Esophagus muscularis mucosa (tissue), 4 donors: ENCODE data around the gene LIMK1. TPM values are rescaled to one million over a fixed set of nuclear protein-coding genes. Genes with fewer than 3 reads are reported as not detected.

Experiments used
- DNase-seq: peaks from one replicate; pipeline ENCODE4 v3.0.0-alpha.2; 2017; ENCODE audit errors: extremely low spot score
- H3K27ac ChIP-seq, 4 donors: fragments of 200-600 bp; sonication (generic); replicated peaks in 1 of 4; 1 replicate in 3 of 4; 2 replicates in 1 of 4; pipeline ENCODE4 v1.5.1; 2016 to 2019; ENCODE audit warnings: mild to moderate bottlenecking in 1 of 4
- H3K27me3 ChIP-seq, 4 donors: fragments of 200-600 bp; sonication (generic); one replicate each; pipeline versions ENCODE4 v1.5.1 to v1.6.0; 2016 to 2019
- H3K36me3 ChIP-seq, 4 donors: fragments of 200-600 bp; sonication (generic); one replicate each; pipeline ENCODE4 v1.5.1; 2016 to 2019
- H3K4me1 ChIP-seq, 4 donors: fragments of 200-600 bp; sonication (generic); one replicate each; pipeline ENCODE4 v1.5.1; 2016 to 2019
- H3K4me3 ChIP-seq, 4 donors: fragments of 200-600 bp; sonication (generic); 1 replicate in 2 of 4; 2 replicates in 2 of 4; pipeline ENCODE4 v1.5.1; 2016 to 2019; ENCODE audit warnings: mild to moderate bottlenecking in 4 of 4, moderate library complexity in 1 of 4
- H3K9me3 ChIP-seq, 4 donors: fragments of 200-600 bp; sonication (generic); 1 replicate in 3 of 4; 2 replicates in 1 of 4; pipeline ENCODE4 v1.5.1; 2016 to 2019
- EP300 ChIP-seq: sonication (generic); formaldehyde crosslinking; IDR thresholded peaks from one replicate; pipeline ENCODE4 v1.6.1; 2017; ENCODE audit warnings: antibody characterized with exemption
- POLR2A ChIP-seq: fragments of 450-650 bp; IDR thresholded peaks from one replicate; pipeline ENCODE4 v1.6.1; 2017; ENCODE audit warnings: antibody characterized with exemption, moderate library complexity, mild to moderate bottlenecking, low read depth
- POLR2AphosphoS5 ChIP-seq, 2 donors: sonication (generic); formaldehyde crosslinking; IDR thresholded peaks; one replicate each; pipeline ENCODE4 v1.6.1; 2017; ENCODE audit warnings: antibody characterized with exemption in 2 of 2
- WGBS: methylation state at CpG from one replicate; pipeline ENCODE4 v1.1.5; 2018; 5-methylcytosine and 5-hydroxymethylcytosine counted together
- intact Hi-C: fragments of 100-400 bp; cut with DNase I; formaldehyde crosslinking; loops from one replicate; pipeline ENCODE4 v1.15.1; 2023
- total RNA-seq, 4 donors: library from RNA; depleted of rRNA; stranded (reverse); fragments of >200 nt; gene quantifications; one replicate each; pipeline versions ENCODE4 v1.1.0 to v1.2.1, GENCODE V29; 2016
- TF ChIP-seq, protein P1 (sequence below), 3 experiments: fragments of 200-600 bp in 2 of 3; fragments of 450-650 bp in 1 of 3; sonication (generic) in 2 of 3; IDR thresholded peaks; one replicate each; pipeline ENCODE4 v1.5.1; 2017 to 2019; ENCODE audit warnings: antibody characterized with exemption in 3 of 3, mild to moderate bottlenecking in 2 of 3, moderate library complexity in 1 of 3

The LIMK1 gene
- total RNA-seq, result 10 to 100 TPM in 3 of 4 donors, 1 to 10 TPM in 1; 10.0 to 19.3 (median 11.9) TPM

DNA sequence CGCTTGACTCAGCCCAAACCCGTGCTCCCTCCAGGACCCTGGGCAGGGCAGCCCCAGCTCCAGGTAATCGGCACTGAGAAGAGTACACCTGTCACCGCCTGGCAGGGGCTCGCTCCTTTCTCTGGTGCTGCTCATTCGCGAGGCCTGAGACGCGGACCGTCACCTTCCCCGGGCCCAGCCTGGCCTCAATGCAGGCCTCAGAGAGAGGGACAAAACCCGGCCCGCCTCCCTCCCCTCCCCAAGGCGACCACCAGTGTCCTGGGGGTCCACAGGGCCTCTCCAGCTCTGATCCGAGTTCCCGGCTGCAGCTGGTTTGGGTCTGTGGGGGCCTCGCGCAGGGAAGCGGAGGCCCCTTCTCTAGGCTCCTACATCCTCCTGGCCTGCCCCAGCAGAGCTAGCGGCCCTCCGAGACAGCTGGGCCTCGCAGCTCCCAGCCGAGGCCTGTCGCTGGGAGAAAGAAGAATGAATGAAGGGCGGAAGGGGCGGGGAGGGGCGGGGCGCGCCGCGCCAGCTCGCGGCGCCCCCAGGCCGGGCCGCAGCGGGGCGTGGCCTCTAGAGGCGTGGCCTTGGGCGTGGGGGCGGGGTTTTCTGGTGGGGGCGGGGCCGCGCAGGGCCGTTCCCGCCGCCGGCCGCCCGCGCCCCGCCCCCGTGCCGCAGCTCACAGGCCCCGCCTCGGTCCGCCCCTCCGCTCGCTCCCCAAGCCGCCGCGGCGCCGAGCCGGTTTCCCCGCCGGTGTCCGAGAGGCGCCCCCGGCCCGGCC is at the start of gene LIMK1:
LIMK1 (plus strand) TSS at position 688 of the 760 bp plus-strand sequence. CDS start 187 bp downstream, outside the sequence.
- H3K27me3 ChIP-seq, result peaks cover 0 to 3% (median 0%) of the 10 kb centered on the region in 4 donors
- 15% methylated on average over 12 of the region's 71 CpGs for WGBS
- DNase-seq, result no peak
- H3K36me3 ChIP-seq, result peaks cover 0 to 19% (median 1%) of the 10 kb centered on the region in 4 donors
- TF ChIP-seq, protein P1, sequence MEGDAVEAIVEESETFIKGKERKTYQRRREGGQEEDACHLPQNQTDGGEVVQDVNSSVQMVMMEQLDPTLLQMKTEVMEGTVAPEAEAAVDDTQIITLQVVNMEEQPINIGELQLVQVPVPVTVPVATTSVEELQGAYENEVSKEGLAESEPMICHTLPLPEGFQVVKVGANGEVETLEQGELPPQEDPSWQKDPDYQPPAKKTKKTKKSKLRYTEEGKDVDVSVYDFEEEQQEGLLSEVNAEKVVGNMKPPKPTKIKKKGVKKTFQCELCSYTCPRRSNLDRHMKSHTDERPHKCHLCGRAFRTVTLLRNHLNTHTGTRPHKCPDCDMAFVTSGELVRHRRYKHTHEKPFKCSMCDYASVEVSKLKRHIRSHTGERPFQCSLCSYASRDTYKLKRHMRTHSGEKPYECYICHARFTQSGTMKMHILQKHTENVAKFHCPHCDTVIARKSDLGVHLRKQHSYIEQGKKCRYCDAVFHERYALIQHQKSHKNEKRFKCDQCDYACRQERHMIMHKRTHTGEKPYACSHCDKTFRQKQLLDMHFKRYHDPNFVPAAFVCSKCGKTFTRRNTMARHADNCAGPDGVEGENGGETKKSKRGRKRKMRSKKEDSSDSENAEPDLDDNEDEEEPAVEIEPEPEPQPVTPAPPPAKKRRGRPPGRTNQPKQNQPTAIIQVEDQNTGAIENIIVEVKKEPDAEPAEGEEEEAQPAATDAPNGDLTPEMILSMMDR (IDR thresholded peaks at IDR 0.05), result no peak
- no peak for TF ChIP-seq EP300
- TF ChIP-seq POLR2A, result no peak
- no peak for TF ChIP-seq POLR2AphosphoS5 (IDR thresholded peaks at IDR 0.05)
- H3K4me3 ChIP-seq, result peak within 1 kb of the TSS; percentile 84 to 95 (median 90)
- intact Hi-C loops, result no loop called here
- H3K9me3 ChIP-seq, result no peaks in the 10 kb centered on the region
- H3K27ac ChIP-seq, result peak within 1 kb of the TSS; percentile 55 to 75 (median 63)
- H3K4me1 ChIP-seq, result peaks cover 17 to 28% (median 25%) of the 10 kb centered on the region in 4 donors

DNA sequence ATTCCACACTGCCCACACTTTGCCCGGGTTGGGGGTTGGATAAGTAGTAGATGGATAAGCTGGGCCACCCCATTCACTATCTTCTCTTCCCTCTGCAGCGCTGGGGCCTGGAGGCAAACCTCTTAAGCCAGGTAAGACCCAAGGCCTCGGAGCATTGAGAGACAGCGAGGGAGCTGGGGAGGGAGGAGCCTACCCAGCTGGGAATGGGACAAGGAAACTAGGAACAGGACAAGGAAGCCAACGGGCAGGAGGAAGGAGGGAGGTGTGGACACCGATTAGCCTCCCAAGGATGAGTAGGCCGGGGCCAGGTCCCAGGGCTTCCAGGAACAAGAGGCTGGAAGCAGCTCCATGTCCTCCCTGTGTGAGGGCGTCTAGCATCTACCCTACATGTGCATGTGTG is 46.0 kb upstream of the LIMK1 start:
- peaks cover 42 to 83% (median 60%) of the 10 kb centered on the region in 4 donors for H3K36me3 ChIP-seq
- DNase-seq, result no peak
- peaks cover 32 to 68% (median 65%) of the 10 kb centered on the region in 4 donors for H3K4me1 ChIP-seq
- TF ChIP-seq, protein P1 (IDR thresholded peaks at IDR 0.05), result no peak
- TF ChIP-seq POLR2AphosphoS5 (IDR thresholded peaks at IDR 0.05), result peak in 1 of 2 donors; percentile 10
- no peak overlapping the region for H3K4me3 ChIP-seq
- peak overlapping the region; percentile 46 to 71 (median 60) for H3K27ac ChIP-seq
- 71% methylated on average over 8 of the region's 8 CpGs for WGBS
- intact Hi-C loops, result no loop called here
- no peaks in the 10 kb centered on the region for H3K9me3 ChIP-seq
- H3K27me3 ChIP-seq, result no peaks in the 10 kb centered on the region

DNA sequence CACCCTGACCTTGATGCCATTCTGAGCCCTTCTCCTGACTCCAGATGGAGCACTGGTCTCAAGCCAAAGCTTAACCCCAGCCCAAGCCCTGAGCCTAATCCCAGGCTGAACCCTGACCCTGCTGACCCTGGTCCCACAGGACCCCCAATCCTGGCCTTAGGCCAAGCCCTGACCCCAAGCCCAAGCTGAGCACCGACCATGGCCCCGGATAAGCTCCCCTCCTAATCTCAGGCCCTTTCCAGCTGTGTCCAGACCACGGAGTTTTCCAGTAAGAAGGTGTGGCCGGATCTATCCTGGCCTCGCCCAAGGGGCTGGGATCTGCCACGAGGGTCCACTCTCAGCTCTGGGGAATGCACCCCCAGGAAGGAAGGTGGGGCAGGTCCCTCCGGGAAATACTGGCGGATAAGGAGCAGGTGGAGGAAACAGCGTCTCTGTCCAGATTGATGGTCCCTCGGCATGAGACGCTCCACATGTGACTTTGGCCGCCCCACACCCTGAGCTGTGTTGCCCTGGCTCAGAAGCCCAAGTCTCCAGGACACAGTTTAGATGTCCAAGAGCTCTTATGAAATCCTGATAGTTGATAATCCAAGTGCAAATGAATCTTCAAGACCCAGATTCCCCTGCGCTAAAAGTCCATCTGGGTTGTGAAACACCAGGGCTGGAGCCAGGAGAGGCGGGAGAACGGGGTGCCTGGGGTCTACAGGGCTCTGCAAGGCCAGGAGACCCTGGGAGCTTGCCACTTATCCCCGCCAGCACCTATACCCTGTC is 45.2 kb upstream of the LIMK1 start:
- 87% methylated on average over 6 of the region's 16 CpGs for WGBS
- no peak for DNase-seq
- H3K36me3 ChIP-seq, result peaks cover 50 to 90% (median 67%) of the 10 kb centered on the region in 4 donors
- no peak overlapping the region for H3K4me3 ChIP-seq
- TF ChIP-seq POLR2AphosphoS5 (IDR thresholded peaks at IDR 0.05) (peak in 1 of 2 donors; percentile 66), POLR2A (no peak), EP300 (no peak)
- TF ChIP-seq, protein P1 (IDR thresholded peaks at IDR 0.05), result no peak
- H3K4me1 ChIP-seq, result peaks cover 24 to 68% (median 65%) of the 10 kb centered on the region in 4 donors
- H3K9me3 ChIP-seq, result no peaks in the 10 kb centered on the region
- H3K27ac ChIP-seq, result peak overlapping the region; percentile 51 to 71 (median 60)
- H3K27me3 ChIP-seq, result no peaks in the 10 kb centered on the region
- intact Hi-C loops, result no loop called here

DNA sequence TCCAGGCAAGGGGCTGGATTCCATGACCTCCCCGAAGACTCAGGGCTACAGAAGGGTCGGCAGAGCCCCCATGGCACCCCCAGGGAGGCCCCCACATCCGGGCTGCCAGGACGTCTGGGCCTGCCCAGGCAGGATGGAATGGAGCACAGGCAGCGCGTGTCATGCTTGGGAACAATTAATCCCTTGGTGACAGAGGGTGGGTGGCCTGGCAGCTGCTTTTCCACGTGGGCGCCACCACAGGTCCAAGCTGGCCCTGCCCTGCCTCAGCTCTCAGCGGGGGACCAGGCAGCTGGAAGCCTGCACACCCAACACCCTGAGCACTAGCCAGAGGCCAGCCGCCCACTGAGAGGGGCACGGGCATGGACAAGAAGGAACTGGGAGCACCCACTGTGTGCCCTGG is 44.3 kb upstream of the LIMK1 start:
- H3K27me3 ChIP-seq, result no peaks in the 10 kb centered on the region
- H3K36me3 ChIP-seq, result peaks cover 59 to 100% (median 75%) of the 10 kb centered on the region in 4 donors
- TF ChIP-seq, protein P1 (IDR thresholded peaks at IDR 0.05), result no peak
- TF ChIP-seq POLR2AphosphoS5 (IDR thresholded peaks at IDR 0.05), result peak in 1 of 2 donors; percentile 39
- no peak for TF ChIP-seq EP300
- no peak for TF ChIP-seq POLR2A
- H3K9me3 ChIP-seq, result no peaks in the 10 kb centered on the region
- no peak for DNase-seq
- peak overlapping the region; percentile 32 to 71 (median 60) for H3K27ac ChIP-seq
- H3K4me3 ChIP-seq, result no peak overlapping the region
- WGBS, result 79% methylated on average over 3 of the region's 11 CpGs
- H3K4me1 ChIP-seq, result peaks cover 17 to 64% (median 64%) of the 10 kb centered on the region in 4 donors
- intact Hi-C loops, result no loop called here
